H1 (cell line): ENCODE data around the gene CGNL1. TPM values are rescaled to one million over a fixed set of nuclear protein-coding genes. Genes with fewer than 3 reads are reported as not detected.

Experiments used
- BRCA1 ChIP-seq: IDR thresholded peaks from 2 replicates; pipeline ENCODE4 v1.6.1; 2012; ENCODE audit warnings: low read depth, low read length, improper control_type of control experiment
- CTBP2 ChIP-seq: IDR thresholded peaks from 2 replicates; pipeline ENCODE4 v1.7.0; 2011; ENCODE audit warnings: borderline replicate concordance, mild to moderate bottlenecking, moderate library complexity, mixed read lengths, low read length; ENCODE audit not compliant: insufficient read depth, insufficient read length
- EGR1 ChIP-seq: IDR thresholded peaks from 2 replicates; pipeline ENCODE4 v1.6.1; 2011; ENCODE audit warnings: low read depth, low read length, borderline replicate concordance
- JUN ChIP-seq: IDR thresholded peaks from 2 replicates; pipeline ENCODE4 v1.6.1; 2011; ENCODE audit warnings: low read depth, mild to moderate bottlenecking, improper control_type of control experiment, low read length
- KDM1A ChIP-seq: fragments of 200-600, 300-600 bp; sonication (generic); IDR thresholded peaks from 2 replicates; pipeline ENCODE4 v1.7.1; 2016; ENCODE audit warnings: mild to moderate bottlenecking, low read length, borderline replicate concordance
- NANOG ChIP-seq: IDR thresholded peaks from 2 replicates; pipeline ENCODE4 v1.6.1; 2011; ENCODE audit warnings: low read length, low read depth, mild to moderate bottlenecking, inconsistent platforms; ENCODE audit not compliant: insufficient read depth, poor library complexity, severe bottlenecking
- RBBP5 ChIP-seq: IDR thresholded peaks from 2 replicates; pipeline ENCODE4 v1.7.1; 2012; ENCODE audit warnings: low read depth, mild to moderate bottlenecking, inconsistent platforms, low read length, moderate library complexity, borderline replicate concordance
- RFX5 ChIP-seq: IDR thresholded peaks from 2 replicates; pipeline ENCODE4 v1.6.1; 2011; ENCODE audit warnings: low read depth, low read length, improper control_type of control experiment, borderline replicate concordance
- SIRT6 ChIP-seq: IDR thresholded peaks from one replicate; pipeline ENCODE4 v1.7.1; 2012; ENCODE audit warnings: low read length, inconsistent platforms
- SIX5 ChIP-seq: IDR thresholded peaks from 2 replicates; pipeline ENCODE4 v1.6.1; 2011; ENCODE audit warnings: mild to moderate bottlenecking, low read depth, low read length
- SP1 ChIP-seq: IDR thresholded peaks from 2 replicates; pipeline ENCODE4 v1.6.1; 2011; ENCODE audit warnings: low read depth, low read length
- TEAD4 ChIP-seq: IDR thresholded peaks from 2 replicates; pipeline ENCODE4 v1.6.1; 2012; ENCODE audit warnings: low read depth, low read length, inconsistent platforms, mixed read lengths
- polyA plus RNA-seq, 7 experiments: library from polyadenylated mRNA; depleted of rRNA in 3 of 7; stranded (reverse) in 5 of 7; unstranded in 2 of 7; fragments of >200 nt in 5 of 7; fragments of 200-250 nt in 2 of 7; gene quantifications; 1 replicate in 5 of 7; 2 replicates in 1 of 7; 4 replicates in 1 of 7; pipeline versions ENCODE4 v1.2.1 to v1.2.3, GENCODE V29; 2011 to 2013; ENCODE audit warnings: missing spikeins in 2 of 7, mixed read lengths in 2 of 7
- total RNA-seq: library from RNA; stranded (reverse); fragmentation: NEBNext Ultra II Directional; extraction: Animal tissue kit (Norgen Biotek cat#: 25700); gene quantifications from 2 replicates; pipeline ENCODE4 v1.2.1, GENCODE V29; 2021

The CGNL1 gene
- total and polyA plus RNA-seq, 2 of the 8 experiments (the other 6 are each of a cell fraction or from before 2014, with no cell fraction given) = 21.8 to 75.6 TPM

DNA sequence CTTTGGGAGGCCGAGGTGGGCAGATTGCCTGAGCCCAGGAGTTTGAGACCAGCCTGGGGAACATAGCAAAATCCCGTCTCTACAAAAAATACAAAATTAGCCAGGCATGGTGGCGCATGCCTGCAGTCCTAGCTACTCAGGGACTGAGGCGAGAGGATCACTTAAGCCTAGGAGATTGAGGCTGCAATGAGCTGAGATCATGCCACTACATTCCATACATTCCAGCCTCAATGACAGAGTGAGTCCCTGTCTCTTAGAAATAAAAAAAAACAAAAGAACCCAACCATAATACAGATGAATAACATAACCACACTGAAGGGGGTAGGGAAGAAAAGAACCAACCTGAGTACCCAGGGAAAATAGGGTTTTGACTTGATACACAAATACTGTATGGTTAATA, 19.7 kb upstream of the CGNL1 start (continued):
- TF ChIP-seq EGR1 (no peak), SP1 (peak; percentile 56; the same call in 1 of the 2 replicates), JUN (peak; percentile 47; the same call in 1 of the 2 replicates), SIRT6 (no peak), NANOG (peak; percentile 68), TEAD4 (peak; percentile 99), BRCA1 (no peak), RBBP5 (no peak), RFX5 (no peak), KDM1A (no peak), SIX5 (no peak), CTBP2 (no peak)
